H9 (cell line): ENCODE data around the gene RGS6. TPM values are rescaled to one million over a fixed set of nuclear protein-coding genes. Genes with fewer than 3 reads are reported as not detected.

Experiments used
- DNase-seq: peaks from one replicate; pipeline ENCODE4 v3.0.0-alpha.2; 2017
- H2AFZ ChIP-seq: one replicate; pipeline ENCODE4 v1.6.1; 2013; ENCODE audit warnings: mild to moderate bottlenecking, low read length, control low read depth, moderate library complexity
- H2AK5ac ChIP-seq: 2 replicates; pipeline ENCODE4 v1.6.1; 2013; ENCODE audit warnings: low read length, control low read depth, mixed read lengths; ENCODE audit not compliant: insufficient read length
- H2BK120ac ChIP-seq: one replicate; pipeline ENCODE4 v1.6.1; 2013; ENCODE audit warnings: low read depth, mild to moderate bottlenecking, low read length, control low read depth, inconsistent platforms; ENCODE audit not compliant: poor library complexity, severe bottlenecking
- H2BK12ac ChIP-seq: 2 replicates; pipeline ENCODE4 v1.6.1; 2013; ENCODE audit warnings: low read length, control low read depth, mixed read lengths, low read depth; ENCODE audit not compliant: insufficient read length
- H2BK15ac ChIP-seq: 2 replicates; pipeline ENCODE4 v1.6.1; 2013; ENCODE audit warnings: low read depth, low read length, control low read depth
- H2BK20ac ChIP-seq: one replicate; pipeline ENCODE4 v1.6.1; 2013; ENCODE audit warnings: low read depth, mild to moderate bottlenecking, low read length, control low read depth, inconsistent platforms; ENCODE audit not compliant: poor library complexity, severe bottlenecking
- H2BK5ac ChIP-seq: 2 replicates; pipeline ENCODE4 v1.6.1; 2013; ENCODE audit warnings: low read length, control low read depth, mixed read lengths; ENCODE audit not compliant: insufficient read length
- H3K14ac ChIP-seq: 2 replicates; pipeline ENCODE4 v1.6.1; 2013; ENCODE audit warnings: low read length, control low read depth; ENCODE audit not compliant: insufficient read depth
- H3K18ac ChIP-seq: 2 replicates; pipeline ENCODE4 v1.6.1; 2013; ENCODE audit warnings: low read depth, mild to moderate bottlenecking, mixed read lengths, low read length, control low read depth; ENCODE audit not compliant: insufficient read length
- H3K23ac ChIP-seq: 2 replicates; pipeline ENCODE4 v1.6.1; 2013; ENCODE audit warnings: low read length, control low read depth, mixed read lengths, low read depth; ENCODE audit not compliant: insufficient read length
- H3K23me2 ChIP-seq: 2 replicates; pipeline ENCODE4 v1.6.1; 2013; ENCODE audit warnings: low read depth, mild to moderate bottlenecking, mixed read lengths, low read length, control low read depth; ENCODE audit not compliant: insufficient read length, poor library complexity, severe bottlenecking
- H3K27ac ChIP-seq: 2 replicates; pipeline ENCODE4 v1.5.1; 2013; ENCODE audit warnings: low read length, control low read depth, mixed read lengths, low read depth; ENCODE audit not compliant: insufficient read length
- H3K27me3 ChIP-seq: 2 replicates; pipeline ENCODE4 v1.6.1; 2013; ENCODE audit warnings: low read length, control low read depth, inconsistent platforms; ENCODE audit not compliant: insufficient read depth
- H3K4ac ChIP-seq: 2 replicates; pipeline ENCODE4 v1.6.1; 2013; ENCODE audit warnings: low read depth, mild to moderate bottlenecking, control low read depth, inconsistent platforms, low read length, moderate library complexity
- H3K4me1 ChIP-seq: 2 replicates; pipeline ENCODE4 v1.6.1; 2013; ENCODE audit warnings: low read length, control low read depth, inconsistent platforms; ENCODE audit not compliant: insufficient read depth
- H3K4me2 ChIP-seq: 2 replicates; pipeline ENCODE4 v1.6.1; 2013; ENCODE audit warnings: low read length, control low read depth, mixed read lengths; ENCODE audit not compliant: insufficient read length, insufficient read depth
- H3K56ac ChIP-seq: 2 replicates; pipeline ENCODE4 v1.6.1; 2013; ENCODE audit warnings: low read depth, mild to moderate bottlenecking, mixed read lengths, low read length, control low read depth; ENCODE audit not compliant: insufficient read length
- H3K79me1 ChIP-seq: 2 replicates; pipeline ENCODE4 v1.6.1; 2013; ENCODE audit warnings: low read depth, mild to moderate bottlenecking, moderate library complexity, low read length, control low read depth, inconsistent platforms; ENCODE audit not compliant: insufficient read depth, poor library complexity, severe bottlenecking
- H3K79me2 ChIP-seq: 2 replicates; pipeline ENCODE4 v1.6.1; 2013; ENCODE audit warnings: low read length, control low read depth, inconsistent platforms; ENCODE audit not compliant: insufficient read depth
- H3K9ac ChIP-seq: 2 replicates; pipeline ENCODE4 v1.6.1; 2013; ENCODE audit warnings: low read length, control low read depth, mixed read lengths; ENCODE audit not compliant: insufficient read length; ENCODE audit errors: extremely low read depth
- H3K9me3 ChIP-seq: one replicate; pipeline ENCODE4 v1.6.1; 2013; ENCODE audit warnings: low read depth, low read length, inconsistent platforms; ENCODE audit not compliant: control insufficient read depth
- H3T11ph ChIP-seq: one replicate; pipeline ENCODE4 v1.6.1; 2013; ENCODE audit warnings: mild to moderate bottlenecking, low read length, control low read depth, inconsistent platforms
- H4K20me1 ChIP-seq: one replicate; pipeline ENCODE4 v1.6.1; 2013; ENCODE audit not compliant: control insufficient read depth, insufficient read length, insufficient read depth
- H4K5ac ChIP-seq: 2 replicates; pipeline ENCODE4 v1.6.1; 2013; ENCODE audit warnings: low read depth, mild to moderate bottlenecking, mixed read lengths, low read length, control low read depth; ENCODE audit not compliant: insufficient read length
- H4K8ac ChIP-seq: replicated peaks from 2 replicates; pipeline ENCODE4 v1.6.1; 2013; ENCODE audit warnings: low read length, control low read depth, mixed read lengths, low read depth; ENCODE audit not compliant: insufficient read length
- H4K91ac ChIP-seq: 2 replicates; pipeline ENCODE4 v1.6.1; 2013; ENCODE audit warnings: low read depth, mild to moderate bottlenecking, moderate library complexity, mixed read lengths, low read length, control low read depth; ENCODE audit not compliant: insufficient read length
- H3K27ac Mint-ChIP-seq, 3 experiments: 2 replicates in 2 of 3; 3 replicates in 1 of 3; pipeline ENCODE4 v1.8.0; 2020 to 2021; ENCODE audit warnings: mixed read lengths in 3 of 3, mild to moderate bottlenecking in 1 of 3, moderate library complexity in 1 of 3
- H3K27me3 Mint-ChIP-seq: 2 replicates; pipeline ENCODE4 v1.8.0; 2021; ENCODE audit warnings: low read depth, mild to moderate bottlenecking, moderate library complexity, mixed read lengths
- H3K36me3 Mint-ChIP-seq, 3 experiments: 2 replicates in 2 of 3; 3 replicates in 1 of 3; pipeline ENCODE4 v1.8.0; 2020 to 2021; ENCODE audit warnings: low read depth in 3 of 3, mixed read lengths in 3 of 3; ENCODE audit not compliant: insufficient read depth in 1 of 3
- H3K4me1 Mint-ChIP-seq, 2 experiments: 2 replicates each; pipeline ENCODE4 v1.8.0; 2020; ENCODE audit warnings: mixed read lengths in 2 of 2
- H3K4me3 Mint-ChIP-seq, 2 experiments: 2 replicates in 1 of 2; 3 replicates in 1 of 2; pipeline ENCODE4 v1.8.0; 2020 to 2021; ENCODE audit warnings: mild to moderate bottlenecking in 2 of 2, mixed read lengths in 2 of 2, moderate library complexity in 1 of 2
- H3K9me3 Mint-ChIP-seq, 2 experiments: 2 replicates in 1 of 2; 3 replicates in 1 of 2; pipeline ENCODE4 v1.8.0; 2020; ENCODE audit warnings: mild to moderate bottlenecking in 2 of 2, mixed read lengths in 2 of 2, moderate library complexity in 1 of 2
- WGBS: extraction: QIAGEN DNeasy Blood & Tissue Kit; methylation state at CpG from one replicate; pipeline ENCODE4 v1.1.7; 2013; ENCODE audit warnings: missing lambda C conversion rate, low lambda C conversion rate, mixed read lengths; ENCODE audit not compliant: insufficient read length; ENCODE audit errors: extremely low coverage; 5-methylcytosine and 5-hydroxymethylcytosine counted together
- total RNA-seq: library from RNA; stranded (reverse); gene quantifications from 2 replicates; pipeline ENCODE4 v1.2.1, GENCODE V29; 2021
- TF ChIP-seq, protein P1 (sequence below): fragments of 200-600 bp; sonication (generic); conservative IDR thresholded peaks from 3 replicates; pipeline ENCODE4 v1.8.0; 2021; ENCODE audit warnings: antibody characterized with exemption, mild to moderate bottlenecking

Gene RGS6
- total RNA-seq, 1 experiment from 2014 or later = 3.0 TPM

DNA sequence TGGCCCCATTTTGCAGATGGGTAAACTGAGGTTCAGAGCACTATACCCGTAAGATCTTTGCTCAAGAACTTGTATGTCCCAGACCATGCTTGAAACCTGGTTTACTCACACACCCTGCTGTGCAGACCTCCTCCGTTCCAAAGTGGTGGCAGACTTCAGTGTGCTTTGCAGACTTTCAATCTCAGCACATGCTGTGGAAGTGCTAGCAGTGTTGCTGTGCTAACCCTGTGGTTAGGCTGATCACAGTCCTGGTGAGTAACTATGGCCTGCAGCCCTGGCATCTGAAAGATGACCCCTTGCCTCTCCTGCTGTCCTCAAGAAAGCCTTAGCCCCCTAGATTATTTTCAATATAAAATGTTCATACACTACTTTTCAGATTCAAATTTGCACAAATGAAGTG, 511.0 kb downstream of the RGS6 start:
- no peak overlapping the region for H3K14ac ChIP-seq
- H2BK12ac ChIP-seq = no peak overlapping the region
- H2AK5ac ChIP-seq = no peak overlapping the region
- no peaks in the 10 kb centered on the region for H3K9me3 ChIP-seq
- no peak for DNase-seq
- no peak overlapping the region for H3K56ac ChIP-seq
- H3T11ph ChIP-seq = no peak overlapping the region
- H2BK5ac ChIP-seq = no peak overlapping the region
- H3K27ac ChIP-seq = no peak overlapping the region
- no peaks in the 10 kb centered on the region for H3K23me2 ChIP-seq
- H3K23ac ChIP-seq = no peak overlapping the region
- H3K27me3 ChIP-seq = no peaks in the 10 kb centered on the region
- no peak overlapping the region for H4K91ac ChIP-seq
- Mint-ChIP-seq H3K4me1 (no peaks in the 10 kb centered on the region), H3K4me3 (no peak overlapping the region), H3K27ac (no peak overlapping the region), H3K27me3 (peaks cover 1% of the 10 kb centered on the region; the same call in 1 of the 2 replicates), H3K36me3 (no peaks in the 10 kb centered on the region; a peak in 1 of 7 replicates), H3K9me3 (no peaks in the 10 kb centered on the region)
- H2BK15ac ChIP-seq = no peak overlapping the region
- WGBS = no CpG with 5 or more reads among the region's 2 CpGs
- H3K18ac ChIP-seq = no peak overlapping the region
- H2BK120ac ChIP-seq = no peak overlapping the region
- no peak overlapping the region for H3K4ac ChIP-seq
- H3K4me2 ChIP-seq = no peak overlapping the region
- no peak overlapping the region for H2AFZ ChIP-seq
- no peaks in the 10 kb centered on the region for H3K79me2 ChIP-seq
- no peak overlapping the region for H4K8ac ChIP-seq
- H3K79me1 ChIP-seq = no peaks in the 10 kb centered on the region
- no peak overlapping the region for H3K9ac ChIP-seq
- no peaks in the 10 kb centered on the region for H3K4me1 ChIP-seq
- no peaks in the 10 kb centered on the region for H4K20me1 ChIP-seq
- TF ChIP-seq, protein P1, sequence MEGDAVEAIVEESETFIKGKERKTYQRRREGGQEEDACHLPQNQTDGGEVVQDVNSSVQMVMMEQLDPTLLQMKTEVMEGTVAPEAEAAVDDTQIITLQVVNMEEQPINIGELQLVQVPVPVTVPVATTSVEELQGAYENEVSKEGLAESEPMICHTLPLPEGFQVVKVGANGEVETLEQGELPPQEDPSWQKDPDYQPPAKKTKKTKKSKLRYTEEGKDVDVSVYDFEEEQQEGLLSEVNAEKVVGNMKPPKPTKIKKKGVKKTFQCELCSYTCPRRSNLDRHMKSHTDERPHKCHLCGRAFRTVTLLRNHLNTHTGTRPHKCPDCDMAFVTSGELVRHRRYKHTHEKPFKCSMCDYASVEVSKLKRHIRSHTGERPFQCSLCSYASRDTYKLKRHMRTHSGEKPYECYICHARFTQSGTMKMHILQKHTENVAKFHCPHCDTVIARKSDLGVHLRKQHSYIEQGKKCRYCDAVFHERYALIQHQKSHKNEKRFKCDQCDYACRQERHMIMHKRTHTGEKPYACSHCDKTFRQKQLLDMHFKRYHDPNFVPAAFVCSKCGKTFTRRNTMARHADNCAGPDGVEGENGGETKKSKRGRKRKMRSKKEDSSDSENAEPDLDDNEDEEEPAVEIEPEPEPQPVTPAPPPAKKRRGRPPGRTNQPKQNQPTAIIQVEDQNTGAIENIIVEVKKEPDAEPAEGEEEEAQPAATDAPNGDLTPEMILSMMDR = no peak
- no peak overlapping the region for H2BK20ac ChIP-seq
- H4K5ac ChIP-seq = no peak overlapping the region
